Measurements from ENCODE around the gene EMC1. TPM values are rescaled to one million over a fixed set of nuclear protein-coding genes. Genes with fewer than 3 reads are reported as not detected.
A peak's percentile ranks its signal among the peaks of the same experiment; 100 is the strongest.
"Not testable (repeated sequence)": the region's sequence is repeated elsewhere in the genome, so short reads cannot be mapped to it uniquely, and the experiment has no call there.

The EMC1 gene
- total RNA-seq, 6 experiments from 2014 or later = 86.8 to 106 (median 93.6) TPM

GRCh38 chr1:19262744-19263143 is 11.4 kb upstream of the EMC1 start:
- no peak overlapping the region for H3K27ac Mint-ChIP-seq
- peaks cover 5% of the 10 kb centered on the region; the same call in 1 of the 2 replicates for H3K36me3 Mint-ChIP-seq (ENCODE audit: low read depth)
- no peak for TF ChIP-seq CTCF (IDR thresholded peaks at IDR 0.05)
- H3K27me3 Mint-ChIP-seq (ENCODE audit: insufficient read depth) = no peaks in the 10 kb centered on the region
- H3K9me3 Mint-ChIP-seq = no peaks in the 10 kb centered on the region
- no peak for DNase-seq
- no peak overlapping the region for H3K4me3 Mint-ChIP-seq
- H3K4me1 Mint-ChIP-seq (ENCODE audit: low read depth) = peaks cover 19% of the 10 kb centered on the region

GRCh38 chr1:19262047-19262446 is 10.7 kb upstream of the EMC1 start:
- Mint-ChIP-seq H3K9me3 (no peaks in the 10 kb centered on the region), H3K4me1 (ENCODE audit: low read depth) (peaks cover 23% of the 10 kb centered on the region), H3K4me3 (no peak overlapping the region), H3K36me3 (ENCODE audit: low read depth) (peaks cover 10% of the 10 kb centered on the region; the same call in 1 of the 2 replicates), H3K27ac (no peak overlapping the region), H3K27me3 (ENCODE audit: insufficient read depth) (no peaks in the 10 kb centered on the region; the same call in 1 of the 2 replicates)
- DNase-seq = no peak
- no peak for TF ChIP-seq CTCF (IDR thresholded peaks at IDR 0.05)

- TF ChIP-seq CTCF (IDR thresholded peaks at IDR 0.05) = no peak
- Mint-ChIP-seq H3K27ac (peak overlapping the region; percentile 85), H3K4me1 (ENCODE audit: low read depth) (peaks cover 27% of the 10 kb centered on the region), H3K27me3 (ENCODE audit: insufficient read depth) (peaks cover 2% of the 10 kb centered on the region), H3K4me3 (peak overlapping the region; percentile 57; the same call in 1 of the 2 replicates), H3K36me3 (ENCODE audit: low read depth) (peaks cover 12% of the 10 kb centered on the region; the same call in 1 of the 2 replicates), H3K9me3 (no peaks in the 10 kb centered on the region)
- DNase-seq = peak; percentile 92
Measured at GRCh38 chr1:19260211-19261138, 9.2 kb upstream of the EMC1 start.

- no peak overlapping the region for H3K4me3 Mint-ChIP-seq
- H3K4me1 Mint-ChIP-seq (ENCODE audit: low read depth) = peaks cover 33% of the 10 kb centered on the region
- DNase-seq = no peak
- peaks cover 2% of the 10 kb centered on the region for H3K27me3 Mint-ChIP-seq (ENCODE audit: insufficient read depth)
- H3K36me3 Mint-ChIP-seq (ENCODE audit: low read depth) = peaks cover 12% of the 10 kb centered on the region; the same call in 1 of the 2 replicates
- no peaks in the 10 kb centered on the region for H3K9me3 Mint-ChIP-seq
- no peak for TF ChIP-seq CTCF (IDR thresholded peaks at IDR 0.05)
- 0 out of 2 replicates have a peak overlapping the region, but pooled peaks have one; percentile 13 for H3K27ac Mint-ChIP-seq
Measured at GRCh38 chr1:19258353-19258752, 7.0 kb upstream of the EMC1 start.

- H3K4me1 Mint-ChIP-seq (ENCODE audit: low read depth) = peaks cover 40% of the 10 kb centered on the region
- no peaks in the 10 kb centered on the region for H3K9me3 Mint-ChIP-seq
- DNase-seq = no peak
- H3K36me3 Mint-ChIP-seq (ENCODE audit: low read depth) = peaks cover 19% of the 10 kb centered on the region
- peak overlapping the region; percentile 51 for H3K27ac Mint-ChIP-seq
- no peak overlapping the region for H3K4me3 Mint-ChIP-seq
- TF ChIP-seq CTCF (IDR thresholded peaks at IDR 0.05) = no peak
- H3K27me3 Mint-ChIP-seq (ENCODE audit: insufficient read depth) = peaks cover 2% of the 10 kb centered on the region
Measured at GRCh38 chr1:19257178-19257914, 6.0 kb upstream of the EMC1 start.

- not testable (repeated sequence) for H3K27me3 Mint-ChIP-seq (ENCODE audit: insufficient read depth); H3K4me3 Mint-ChIP-seq; DNase-seq; H3K9me3 Mint-ChIP-seq
- Mint-ChIP-seq H3K4me1 (ENCODE audit: low read depth) (peaks cover 40% of the 10 kb centered on the region), H3K36me3 (ENCODE audit: low read depth) (peaks cover 23% of the 10 kb centered on the region), H3K27ac (peak overlapping the region; percentile 51; the same call in 1 of the 2 replicates)
Measured at GRCh38 chr1:19256301-19256700, 5.0 kb upstream of the EMC1 start.

All from HFFc6 (cell line).